ENCODE data around the gene AMTN.
"Not testable (repeated sequence)": the region's sequence is repeated elsewhere in the genome, so short reads cannot be mapped to it uniquely, and the experiment has no call there.

The AMTN gene

DNA sequence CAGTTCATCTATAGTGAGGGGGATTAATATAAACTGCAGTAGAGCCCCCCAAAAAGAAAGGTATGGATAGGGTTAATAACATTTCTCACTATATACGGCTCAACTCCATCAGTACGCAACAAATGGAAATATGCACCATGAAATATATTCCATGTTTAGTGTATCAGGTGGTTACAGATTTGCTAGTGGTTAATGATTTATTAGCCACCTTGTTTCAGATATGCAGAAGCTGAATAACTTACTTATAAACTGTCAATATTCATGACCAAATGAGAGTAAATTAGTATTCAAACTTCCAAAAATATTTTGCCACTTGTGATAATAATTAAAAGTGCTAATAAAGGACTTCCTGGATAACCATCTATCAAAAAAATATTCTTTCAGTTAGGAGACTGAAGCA, 14.8 kb downstream of the AMTN start:
- no peaks in the 10 kb centered on the region for H3K9me3 ChIP-seq (ENCODE audit: control insufficient read depth, insufficient read depth, low read length)
- H3K9ac ChIP-seq (ENCODE audit: low read depth, low read length) = no peak overlapping the region
- H3K36me3 ChIP-seq (ENCODE audit: insufficient read depth, low read length) = no peaks in the 10 kb centered on the region
- H3K4me1 ChIP-seq (ENCODE audit: insufficient read depth, low read length) = no peaks in the 10 kb centered on the region

DNA sequence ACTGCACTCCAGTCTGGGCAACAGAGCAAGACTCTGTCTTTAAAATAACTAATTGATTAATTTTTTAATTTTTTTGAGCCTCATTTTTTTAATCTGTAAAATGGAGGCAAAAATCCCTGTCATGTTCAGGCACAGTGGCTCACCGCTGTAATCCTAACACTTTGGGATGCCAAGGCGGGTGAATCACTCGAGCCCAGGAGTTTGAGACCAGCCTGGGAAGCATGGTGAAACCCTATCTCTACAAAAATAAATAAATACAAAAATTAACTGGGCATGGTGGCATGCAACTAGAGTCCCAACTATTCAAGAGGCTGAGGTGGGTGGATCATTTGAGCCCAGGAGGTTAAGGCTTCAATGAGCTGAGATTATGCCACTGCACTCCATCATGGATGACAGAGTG, 15.4 kb downstream of the AMTN start:
- Histone ChIP-seq H3K4me1 (ENCODE audit: insufficient read depth, low read length) (no peaks in the 10 kb centered on the region), H3K36me3 (ENCODE audit: insufficient read depth, low read length) (no peaks in the 10 kb centered on the region), H3K9ac (ENCODE audit: low read depth, low read length) (no peak overlapping the region), H3K9me3 (ENCODE audit: control insufficient read depth, insufficient read depth, low read length) (no peaks in the 10 kb centered on the region)

GRCh38 chr4:70534886-70535285, 16.5 kb downstream of the AMTN start:
- not testable (repeated sequence) for H3K4me1 ChIP-seq (ENCODE audit: insufficient read depth, low read length); H3K36me3 ChIP-seq (ENCODE audit: insufficient read depth, low read length); H3K9me3 ChIP-seq (ENCODE audit: control insufficient read depth, insufficient read depth, low read length); H3K9ac ChIP-seq (ENCODE audit: low read depth, low read length)

DNA sequence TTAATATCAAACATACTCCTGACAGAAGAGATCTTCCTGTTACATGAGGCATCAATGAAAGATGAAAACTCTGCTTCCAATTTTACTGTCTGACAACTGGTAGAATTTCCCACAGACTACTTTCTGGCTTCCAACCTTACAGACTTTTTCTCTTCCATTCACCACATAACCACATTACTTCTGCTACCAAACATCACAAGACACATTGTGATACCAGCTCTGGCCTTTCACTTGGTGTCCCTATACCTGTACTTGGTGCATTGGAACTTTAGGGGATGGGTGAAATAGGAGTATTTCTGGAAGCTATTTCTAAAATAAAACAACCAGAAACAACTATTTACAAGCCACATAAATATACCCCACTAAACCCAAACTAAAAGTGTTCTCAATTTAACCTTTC, 20.5 kb downstream of the AMTN start:
- H3K9ac ChIP-seq (ENCODE audit: low read depth, low read length) = no peak overlapping the region
- no peaks in the 10 kb centered on the region for H3K4me1 ChIP-seq (ENCODE audit: insufficient read depth, low read length)
- H3K9me3 ChIP-seq (ENCODE audit: control insufficient read depth, insufficient read depth, low read length) = no peaks in the 10 kb centered on the region
- no peaks in the 10 kb centered on the region for H3K36me3 ChIP-seq (ENCODE audit: insufficient read depth, low read length)

DNA sequence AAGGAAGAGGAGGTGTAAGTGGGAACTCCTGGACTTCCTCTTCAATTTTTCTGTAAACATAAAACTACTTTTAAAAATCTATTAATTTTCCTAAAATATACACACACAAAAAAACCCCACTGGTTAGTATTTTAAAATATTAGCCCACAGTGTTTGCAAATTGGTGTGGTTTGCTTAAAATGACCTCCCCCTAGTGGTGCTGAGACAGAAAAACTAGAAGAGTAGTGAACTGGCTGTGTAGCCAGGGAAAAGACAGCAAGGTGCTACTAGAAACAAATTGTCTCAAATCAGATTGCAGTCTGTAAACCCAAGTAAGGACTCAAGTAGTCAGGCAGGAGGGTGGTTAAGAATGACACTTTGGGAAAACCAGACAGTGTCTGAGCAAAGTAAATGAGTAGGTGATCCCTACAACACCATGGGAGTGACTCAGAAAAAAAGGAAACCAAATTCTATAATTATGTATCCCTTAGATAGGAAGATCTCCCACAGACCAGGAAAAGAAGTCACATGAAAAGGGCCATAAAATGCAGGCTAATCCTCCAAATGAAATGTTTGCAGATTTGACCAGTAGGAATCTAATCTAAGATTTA, 26.0 kb downstream of the AMTN start:
- H3K4me1 ChIP-seq (ENCODE audit: insufficient read depth, low read length) = no peaks in the 10 kb centered on the region
- H3K9ac ChIP-seq (ENCODE audit: low read depth, low read length) = no peak overlapping the region
- no peaks in the 10 kb centered on the region for H3K36me3 ChIP-seq (ENCODE audit: insufficient read depth, low read length)
- H3K9me3 ChIP-seq (ENCODE audit: control insufficient read depth, insufficient read depth, low read length) = no peaks in the 10 kb centered on the region

DNA sequence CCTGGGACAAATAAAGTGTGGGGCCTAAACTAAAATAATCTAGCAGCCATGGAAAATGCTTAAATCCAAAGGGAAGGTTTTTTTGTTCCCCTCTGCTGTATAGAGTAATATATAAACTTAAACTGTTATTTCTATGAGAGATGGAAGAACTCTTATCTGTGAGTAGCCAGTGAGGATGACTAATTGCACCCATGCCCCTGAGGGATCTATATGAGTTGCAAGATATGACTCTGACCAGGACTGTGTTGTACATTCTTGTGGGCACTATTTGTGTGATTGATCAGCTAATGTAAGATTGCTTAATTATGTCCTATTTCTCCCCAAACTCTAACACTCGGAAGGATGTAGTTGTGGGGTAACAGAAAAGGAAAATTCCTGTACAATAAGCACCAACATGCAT, 38.5 kb downstream of the AMTN start:
- Histone ChIP-seq H3K9ac (ENCODE audit: low read depth, low read length) (no peak overlapping the region), H3K4me1 (ENCODE audit: insufficient read depth, low read length) (no peaks in the 10 kb centered on the region), H3K36me3 (ENCODE audit: insufficient read depth, low read length) (no peaks in the 10 kb centered on the region), H3K9me3 (ENCODE audit: control insufficient read depth, insufficient read depth, low read length) (no peaks in the 10 kb centered on the region)

GRCh38 chr4:70559211-70559830, 41.0 kb downstream of the AMTN start:
- Histone ChIP-seq H3K36me3 (ENCODE audit: insufficient read depth, low read length) (no peaks in the 10 kb centered on the region), H3K4me1 (ENCODE audit: insufficient read depth, low read length) (0 out of 2 replicates have a peak, but pooled peaks cover 6% of the 10 kb centered on the region), H3K9ac (ENCODE audit: low read depth, low read length) (no peak overlapping the region), H3K9me3 (ENCODE audit: control insufficient read depth, insufficient read depth, low read length) (no peaks in the 10 kb centered on the region)

DNA sequence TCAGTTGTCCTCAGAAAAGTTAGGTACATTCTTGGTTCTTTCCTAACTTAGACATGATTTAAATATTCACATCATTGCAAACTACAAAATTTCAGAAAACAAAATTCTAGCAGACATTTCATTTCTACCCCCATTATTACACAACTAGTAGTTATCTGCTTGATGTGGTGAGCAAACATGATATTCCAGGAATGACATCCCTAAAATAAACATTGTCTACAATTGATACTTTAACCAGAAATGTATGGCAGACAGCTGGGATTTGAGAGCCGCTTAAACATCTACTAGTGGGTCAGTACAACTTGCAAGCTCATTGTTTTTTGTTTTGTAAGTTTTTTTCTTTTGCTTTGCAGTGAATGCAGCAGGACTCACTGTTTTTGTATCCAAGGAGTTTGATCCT, 41.6 kb downstream of the AMTN start:
- Histone ChIP-seq H3K9ac (ENCODE audit: low read depth, low read length) (no peak overlapping the region), H3K4me1 (ENCODE audit: insufficient read depth, low read length) (0 out of 2 replicates have a peak, but pooled peaks cover 6% of the 10 kb centered on the region), H3K9me3 (ENCODE audit: control insufficient read depth, insufficient read depth, low read length) (no peaks in the 10 kb centered on the region), H3K36me3 (ENCODE audit: insufficient read depth, low read length) (no peaks in the 10 kb centered on the region)

DNA sequence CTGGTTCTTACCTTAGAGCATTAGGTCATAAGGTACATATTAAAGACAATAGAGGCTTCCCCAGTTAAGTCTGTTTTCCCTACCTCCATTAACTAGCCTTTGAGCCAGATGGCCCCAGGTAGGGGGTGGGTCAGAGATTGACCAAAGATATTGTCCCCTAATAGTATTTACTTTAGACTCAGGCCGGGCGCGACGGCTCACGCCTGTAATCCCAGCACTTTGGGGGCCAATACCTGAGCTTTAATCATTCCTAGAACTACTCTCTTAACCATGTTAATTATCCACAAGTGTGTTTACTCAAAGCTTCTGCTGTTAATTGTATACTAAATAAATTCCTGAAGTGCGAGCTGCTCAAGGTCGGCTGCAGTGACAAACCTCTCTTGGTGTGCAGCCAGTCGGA, 45.7 kb downstream of the AMTN start:
- 0 out of 2 replicates have a peak, but pooled peaks cover 6% of the 10 kb centered on the region for H3K4me1 ChIP-seq (ENCODE audit: insufficient read depth, low read length)
- H3K9me3 ChIP-seq (ENCODE audit: control insufficient read depth, insufficient read depth, low read length) = no peaks in the 10 kb centered on the region
- H3K9ac ChIP-seq (ENCODE audit: low read depth, low read length) = no peak overlapping the region
- no peaks in the 10 kb centered on the region for H3K36me3 ChIP-seq (ENCODE audit: insufficient read depth, low read length)

DNA sequence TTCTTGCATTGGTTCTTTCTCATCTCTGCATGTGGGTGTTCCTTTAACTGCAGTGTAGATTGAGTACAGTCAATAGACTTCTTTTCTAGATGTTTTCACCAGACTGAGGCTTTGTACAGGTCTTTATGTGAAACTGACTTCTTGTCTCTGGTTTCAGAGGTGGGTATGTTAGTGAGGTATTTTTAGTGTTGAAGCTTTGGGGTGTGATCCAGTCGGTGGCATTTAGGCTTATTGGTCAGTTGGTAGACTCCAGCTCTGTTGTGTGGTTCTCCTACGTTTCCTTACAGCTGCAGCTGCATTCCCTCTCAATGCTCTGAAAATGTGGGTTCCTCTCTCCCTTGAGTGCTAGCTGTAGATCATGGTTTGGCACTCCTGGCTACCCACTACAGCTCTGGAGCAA, 52.4 kb downstream of the AMTN start:
- Histone ChIP-seq H3K9me3 (ENCODE audit: control insufficient read depth, insufficient read depth, low read length) (no peaks in the 10 kb centered on the region), H3K36me3 (ENCODE audit: insufficient read depth, low read length) (no peaks in the 10 kb centered on the region), H3K9ac (ENCODE audit: low read depth, low read length) (no peak overlapping the region), H3K4me1 (ENCODE audit: insufficient read depth, low read length) (no peaks in the 10 kb centered on the region)

- H3K4me1 ChIP-seq (ENCODE audit: insufficient read depth, low read length) = no peaks in the 10 kb centered on the region
- H3K9ac ChIP-seq (ENCODE audit: low read depth, low read length) = no peak overlapping the region
- no peaks in the 10 kb centered on the region for H3K9me3 ChIP-seq (ENCODE audit: control insufficient read depth, insufficient read depth, low read length)
- H3K36me3 ChIP-seq (ENCODE audit: insufficient read depth, low read length) = no peaks in the 10 kb centered on the region
These were observed 53.4 kb downstream of the AMTN start for GRCh38 chr4:70571772-70572171.

- Histone ChIP-seq H3K36me3 (ENCODE audit: insufficient read depth, low read length) (no peaks in the 10 kb centered on the region), H3K9ac (ENCODE audit: low read depth, low read length) (no peak overlapping the region), H3K4me1 (ENCODE audit: insufficient read depth, low read length) (no peaks in the 10 kb centered on the region), H3K9me3 (ENCODE audit: control insufficient read depth, insufficient read depth, low read length) (no peaks in the 10 kb centered on the region)
These were observed 57.6 kb downstream of the AMTN start for GRCh38 chr4:70575964-70576363.

DNA sequence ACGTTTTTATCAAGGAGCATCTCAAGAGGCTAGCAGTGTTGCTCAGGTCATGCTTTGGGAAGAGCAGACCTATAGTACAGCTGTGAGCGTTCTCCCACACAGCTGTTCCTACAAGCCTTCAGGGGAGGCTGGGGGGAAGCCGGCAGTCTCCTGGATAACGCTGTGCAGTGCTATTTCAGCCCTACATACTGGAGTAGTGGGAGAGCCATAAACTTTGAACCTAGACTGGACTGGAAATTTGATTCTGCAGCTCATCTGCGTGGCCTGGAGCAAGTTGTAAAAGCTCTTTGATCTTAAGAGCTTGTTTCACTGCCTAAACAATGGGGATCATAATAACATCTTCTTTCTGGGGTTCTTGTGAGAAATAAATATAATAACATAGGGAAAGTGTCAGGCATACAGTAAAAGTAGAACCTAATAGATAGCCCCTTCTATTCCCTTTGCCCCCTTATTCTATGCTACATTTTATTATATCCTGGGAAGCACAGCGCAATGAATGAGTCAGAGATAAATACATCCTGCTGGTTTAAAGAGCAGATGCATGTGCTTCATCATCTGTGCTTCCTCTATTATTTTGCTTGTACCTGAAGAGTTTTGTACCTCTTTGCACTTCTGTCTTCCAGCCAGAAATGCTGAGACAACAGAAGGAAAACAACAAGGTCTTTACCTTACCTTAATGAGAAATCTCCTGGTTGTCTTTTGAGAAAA, 59.0 kb downstream of the AMTN start:
- H3K9me3 ChIP-seq (ENCODE audit: control insufficient read depth, insufficient read depth, low read length) = no peaks in the 10 kb centered on the region
- no peak overlapping the region for H3K9ac ChIP-seq (ENCODE audit: low read depth, low read length)
- no peaks in the 10 kb centered on the region for H3K4me1 ChIP-seq (ENCODE audit: insufficient read depth, low read length)
- H3K36me3 ChIP-seq (ENCODE audit: insufficient read depth, low read length) = no peaks in the 10 kb centered on the region

- no peaks in the 10 kb centered on the region for H3K9me3 ChIP-seq (ENCODE audit: control insufficient read depth, insufficient read depth, low read length)
- no peak overlapping the region for H3K9ac ChIP-seq (ENCODE audit: low read depth, low read length)
- H3K4me1 ChIP-seq (ENCODE audit: insufficient read depth, low read length) = no peaks in the 10 kb centered on the region
- H3K36me3 ChIP-seq (ENCODE audit: insufficient read depth, low read length) = no peaks in the 10 kb centered on the region
These were observed 63.6 kb downstream of the AMTN start for GRCh38 chr4:70581980-70582379.

All from ES-I3 (cell line).